ENCODE results near the gene STOM. TPM values are rescaled to one million over a fixed set of nuclear protein-coding genes. Genes with fewer than 3 reads are reported as not detected.

STOM gene
- total RNA-seq, 3 donors from 2014 or later (not counting 1 experiment from before 2014, with no cell fraction given): 185 to 241 (median 189) TPM

DNA sequence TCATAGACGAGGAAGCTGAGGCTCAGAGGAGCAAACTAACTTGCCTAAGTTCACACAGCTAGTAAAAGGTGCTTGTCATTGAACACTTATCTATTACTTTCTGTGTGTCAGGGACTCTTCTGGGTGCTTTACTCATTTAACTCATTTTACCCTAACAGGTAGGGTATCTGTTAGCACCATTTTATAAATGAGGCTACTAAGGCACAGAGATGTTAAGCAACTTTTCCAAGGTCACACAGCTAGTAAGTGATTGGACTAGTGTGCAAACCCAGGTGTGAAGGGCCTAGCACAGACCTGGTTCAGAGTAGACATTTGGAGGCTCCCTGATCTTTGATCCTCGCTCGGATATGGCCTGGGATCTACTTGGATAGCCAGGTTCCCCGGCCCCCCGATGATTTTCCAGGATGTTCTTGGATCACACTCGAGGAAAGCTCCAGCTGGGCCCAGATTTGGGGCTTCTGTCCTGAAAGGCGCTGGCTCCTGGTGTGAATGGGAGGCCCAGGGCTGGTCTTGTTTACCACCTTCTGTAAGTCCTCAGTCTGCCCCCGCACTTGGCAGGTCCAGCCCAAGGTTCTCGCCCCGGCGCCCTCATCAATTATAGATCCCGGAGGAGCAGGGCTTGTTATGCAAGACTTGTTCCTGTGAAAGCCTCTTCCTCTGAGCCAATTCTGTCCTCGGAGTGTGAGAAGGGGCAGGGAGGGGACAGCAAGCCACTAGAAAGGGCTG lies 64.6 kb downstream of the STOM start:
- Histone ChIP-seq H3K9me3 (ENCODE audit: control insufficient read depth, insufficient read depth, low read length) (no peaks in the 10 kb centered on the region), H3K4me1 (ENCODE audit: control insufficient read depth, insufficient read depth, low read length) (peaks cover 6% of the 10 kb centered on the region), H3K27ac (ENCODE audit: low read length) (no peak overlapping the region), H3K36me3 (ENCODE audit: control insufficient read depth, insufficient read depth, low read length) (peaks cover 36% of the 10 kb centered on the region), H3K4me3 (ENCODE audit: low read length) (no peak overlapping the region), H3K27me3 (ENCODE audit: control insufficient read depth, insufficient read depth, low read length) (no peaks in the 10 kb centered on the region)
- TF ChIP-seq CTCF (IDR thresholded peaks at IDR 0.05): no peak
- H3K27ac Mint-ChIP-seq: no peak overlapping the region
- DNase-seq: no peak
- intact Hi-C loops (cut with micrococcal nuclease): no loop called here
- peaks cover 9% of the 10 kb centered on the region for H3K36me3 Mint-ChIP-seq
- no peaks in the 10 kb centered on the region for H3K27me3 Mint-ChIP-seq (ENCODE audit: low read depth in 2 of 2)
- 95% methylated on average over 13 of the region's 13 CpGs for WGBS (ENCODE audit: insufficient coverage)
- peaks cover 1 to 8% of the 10 kb centered on the region in 2 donors for H3K4me1 Mint-ChIP-seq
- ATAC-seq: no peak
- no peak overlapping the region for H3K4me3 Mint-ChIP-seq
- no peaks in the 10 kb centered on the region for H3K9me3 Mint-ChIP-seq

GRCh38 chr9:121304707-121305106 lies 65.3 kb downstream of the STOM start:
- peaks cover 9% of the 10 kb centered on the region for H3K36me3 Mint-ChIP-seq

DNA sequence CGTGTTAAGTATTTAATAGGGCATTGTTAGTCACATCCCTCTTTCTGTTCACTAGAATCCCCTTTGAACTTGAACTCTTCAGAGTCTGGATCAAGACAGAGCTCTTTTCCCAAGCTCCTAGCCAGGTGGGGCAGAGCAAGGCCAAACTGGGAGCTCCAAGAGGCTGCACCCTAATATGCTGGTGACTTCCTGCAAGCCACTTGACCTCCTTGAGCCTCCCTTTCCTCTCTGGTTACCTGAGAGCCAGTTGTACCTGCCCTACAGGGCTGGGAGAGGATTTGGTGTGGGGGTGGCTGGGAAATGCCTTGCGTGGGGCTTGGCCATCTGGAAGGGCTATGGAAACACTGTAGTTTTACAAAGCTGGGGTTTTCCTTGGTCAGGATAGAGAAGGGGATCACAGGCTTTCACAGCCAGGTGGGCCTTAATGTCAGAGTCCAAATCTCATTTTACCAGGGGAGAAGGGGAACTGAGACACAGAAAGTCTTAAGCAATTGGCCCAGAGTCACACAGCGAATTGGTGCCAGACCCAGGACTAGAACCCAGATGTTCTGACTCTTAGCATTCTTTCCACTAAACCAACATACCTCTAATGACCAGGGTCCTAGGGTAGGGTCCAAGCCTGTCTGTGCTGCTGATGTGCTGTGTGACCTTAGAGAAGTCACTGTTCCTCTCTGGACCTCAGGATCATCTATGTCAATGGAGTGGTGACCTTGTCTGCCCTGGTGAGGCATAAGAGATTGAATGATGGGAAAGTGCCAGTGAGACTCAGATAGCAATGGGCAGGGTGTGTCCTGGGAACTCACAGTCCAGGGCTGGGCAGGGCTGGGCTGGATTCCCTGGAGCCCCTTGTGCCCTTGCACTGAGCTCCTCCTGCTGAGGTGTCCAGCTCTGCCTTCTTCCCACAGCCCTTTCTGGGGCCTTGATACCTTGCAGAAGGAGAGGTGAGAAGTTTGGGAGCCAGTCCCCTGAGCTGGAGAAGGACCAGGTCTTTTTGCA lies 66.3 kb downstream of the STOM start:
- Mint-ChIP-seq H3K27ac (no peak overlapping the region), H3K4me1 (peaks cover 11 to 21% of the 10 kb centered on the region in 2 donors), H3K4me3 (no peak overlapping the region), H3K27me3 (ENCODE audit: low read depth in 2 of 2) (no peaks in the 10 kb centered on the region), H3K9me3 (no peaks in the 10 kb centered on the region), H3K36me3 (peaks cover 9% of the 10 kb centered on the region)
- WGBS (ENCODE audit: insufficient coverage): 88% methylated on average over 3 of the region's 3 CpGs
- H3K27me3 ChIP-seq (ENCODE audit: control insufficient read depth, insufficient read depth, low read length): no peaks in the 10 kb centered on the region
- DNase-seq (no peak), ATAC-seq (no peak)
- no peak overlapping the region for H3K4me3 ChIP-seq (ENCODE audit: low read length)
- no peaks in the 10 kb centered on the region for H3K9me3 ChIP-seq (ENCODE audit: control insufficient read depth, insufficient read depth, low read length)
- intact Hi-C loops (cut with micrococcal nuclease): no loop called here
- peaks cover 19% of the 10 kb centered on the region for H3K4me1 ChIP-seq (ENCODE audit: control insufficient read depth, insufficient read depth, low read length)
- H3K27ac ChIP-seq (ENCODE audit: low read length): no peak overlapping the region
- H3K36me3 ChIP-seq (ENCODE audit: control insufficient read depth, insufficient read depth, low read length): peaks cover 34% of the 10 kb centered on the region
- TF ChIP-seq CTCF (IDR thresholded peaks at IDR 0.05): no peak

More at GRCh38 chr9:121304707-121305106, 65.3 kb downstream of the STOM start:
- WGBS (ENCODE audit: insufficient coverage): 90% methylated on average over 1 of the region's 1 CpG
- ATAC-seq (no peak), DNase-seq (no peak)
- Mint-ChIP-seq H3K4me1 (peaks cover 7 to 14% of the 10 kb centered on the region in 2 donors), H3K4me3 (no peak overlapping the region), H3K27me3 (ENCODE audit: low read depth in 2 of 2) (no peaks in the 10 kb centered on the region), H3K27ac (no peak overlapping the region), H3K9me3 (no peaks in the 10 kb centered on the region)
- intact Hi-C loops (cut with micrococcal nuclease): no loop called here
- Histone ChIP-seq H3K36me3 (ENCODE audit: control insufficient read depth, insufficient read depth, low read length) (peaks cover 35% of the 10 kb centered on the region), H3K27me3 (ENCODE audit: control insufficient read depth, insufficient read depth, low read length) (no peaks in the 10 kb centered on the region), H3K4me3 (ENCODE audit: low read length) (no peak overlapping the region), H3K9me3 (ENCODE audit: control insufficient read depth, insufficient read depth, low read length) (no peaks in the 10 kb centered on the region), H3K27ac (ENCODE audit: low read length) (no peak overlapping the region), H3K4me1 (ENCODE audit: control insufficient read depth, insufficient read depth, low read length) (peaks cover 12% of the 10 kb centered on the region)
- TF ChIP-seq CTCF (IDR thresholded peaks at IDR 0.05): no peak

Data from natural killer cell (primary cell).